Keratinocyte (primary cell): ENCODE measurements around the gene FEM1B. TPM values are rescaled to one million over a fixed set of nuclear protein-coding genes. Genes with fewer than 3 reads are reported as not detected.

ENCODE experiments used
- DNase-seq: peaks from one replicate; pipeline ENCODE4 v3.0.0-alpha.2; 2011; ENCODE audit warnings: low read depth, missing footprints, low spot score
- FAIRE-seq: peaks from 2 replicates; lab custom pipeline; 2011; peaks lifted over from hg19 to GRCh38; lab: Jason Lieb, UNC
- H2AFZ ChIP-seq: 2 replicates; pipeline ENCODE4 v1.6.0; 2012; ENCODE audit warnings: low read length, control low read depth, inconsistent platforms; ENCODE audit not compliant: control insufficient read depth
- H3K27ac ChIP-seq: 2 replicates; pipeline ENCODE4 v1.5.1; 2011; ENCODE audit warnings: low read length; ENCODE audit not compliant: control insufficient read depth, insufficient read depth
- H3K27me3 ChIP-seq: 3 replicates; pipeline ENCODE4 v1.6.0; 2011; ENCODE audit warnings: low read length; ENCODE audit not compliant: control insufficient read depth, insufficient read depth; ENCODE audit errors: extremely low read depth
- H3K36me3 ChIP-seq, 2 experiments: 2 replicates in 1 of 2; 3 replicates in 1 of 2; pipeline ENCODE4 v1.5.1; 2011; ENCODE audit warnings: low read length in 2 of 2, mild to moderate bottlenecking in 1 of 2; ENCODE audit not compliant: control insufficient read depth in 2 of 2, insufficient read depth in 2 of 2; ENCODE audit errors: extremely low read depth in 1 of 2
- H3K4me1 ChIP-seq: 3 replicates; pipeline ENCODE4 v1.5.1; 2011; ENCODE audit warnings: low read length; ENCODE audit not compliant: control insufficient read depth, insufficient read depth; ENCODE audit errors: extremely low read depth
- H3K4me2 ChIP-seq: 3 replicates; pipeline ENCODE4 v1.6.0; 2011; ENCODE audit warnings: low read depth, low read length; ENCODE audit not compliant: control insufficient read depth, insufficient read depth; ENCODE audit errors: extremely low read depth
- H3K4me3 ChIP-seq, 3 experiments: fragments of 200-600 bp in 1 of 3; sonication (generic) in 1 of 3; 2 replicates in 2 of 3; 3 replicates in 1 of 3; pipeline ENCODE4 v1.5.1; 2011 to 2016; ENCODE audit warnings: low read length in 3 of 3, mild to moderate bottlenecking in 3 of 3, control low read depth in 2 of 3, inconsistent platforms in 1 of 3, low read depth in 1 of 3, mixed read lengths in 1 of 3, mixed run types in 1 of 3, moderate library complexity in 1 of 3; ENCODE audit not compliant: control insufficient read depth in 2 of 3, insufficient read depth in 2 of 3; ENCODE audit errors: extremely low read depth in 1 of 3
- H3K79me2 ChIP-seq: 2 replicates; pipeline ENCODE4 v1.6.0; 2012; ENCODE audit warnings: low read length; ENCODE audit not compliant: control insufficient read depth, insufficient read depth
- H3K9ac ChIP-seq: 3 replicates; pipeline ENCODE4 v1.6.0; 2011; ENCODE audit warnings: low read length; ENCODE audit not compliant: control insufficient read depth, insufficient read depth; ENCODE audit errors: extremely low read depth
- H3K9me1 ChIP-seq: 3 replicates; pipeline ENCODE4 v1.6.0; 2011; ENCODE audit warnings: low read length; ENCODE audit not compliant: control insufficient read depth, insufficient read depth; ENCODE audit errors: extremely low read depth
- H3K9me3 ChIP-seq: 2 replicates; pipeline ENCODE4 v1.5.1; 2012; ENCODE audit warnings: low read depth, low read length; ENCODE audit not compliant: control insufficient read depth
- H4K20me1 ChIP-seq: 3 replicates; pipeline ENCODE4 v1.6.0; 2011; ENCODE audit warnings: low read length; ENCODE audit not compliant: control insufficient read depth, insufficient read depth; ENCODE audit errors: extremely low read depth
- EZH2 ChIP-seq: IDR thresholded peaks from one replicate; pipeline ENCODE4 v1.6.1; 2012; ENCODE audit warnings: inconsistent platforms, mild to moderate bottlenecking, low read length, moderate library complexity
- dilution Hi-C: fragments of 300-500 bp; cut with MboI; formaldehyde crosslinking; loops from one replicate; pipeline ENCODE4 v1.7.0; 2020; ENCODE audit warnings: low sequenced_read_pairs; ENCODE audit not compliant: extremely low pct_ligation_motif_present
- polyA plus RNA-seq, 5 experiments: library from polyadenylated mRNA; depleted of rRNA in 3 of 5; stranded (reverse) in 3 of 5; stranded (forward) in 1 of 5; unstranded in 1 of 5; fragments of >200 nt; gene quantifications; 1 replicate in 1 of 5; 2 replicates in 3 of 5; 3 replicates in 1 of 5; pipeline versions ENCODE4 v1.2.1 to v1.2.3, GENCODE V29; 2011 to 2012; ENCODE audit warnings: missing spikeins in 2 of 5, low read depth in 1 of 5, low replicate concordance in 1 of 5
- TF ChIP-seq, protein P1 (sequence below), 3 experiments: IDR thresholded peaks in 1 of 3; conservative IDR thresholded peaks in 1 of 3; optimal IDR thresholded peaks in 1 of 3; 2 replicates in 2 of 3; 3 replicates in 1 of 3; pipeline versions ENCODE3 to v1.5.1; 2011; ENCODE audit warnings: low read length in 3 of 3, mild to moderate bottlenecking in 3 of 3, moderate library complexity in 2 of 3, control low read depth in 1 of 3, inconsistent platforms in 1 of 3; ENCODE audit not compliant: insufficient read depth in 2 of 3; ENCODE audit errors: extremely low read depth in 1 of 3

The FEM1B gene
- polyA plus RNA-seq, 1 donor (not counting 4 experiments of a cell fraction or from before 2014, with no cell fraction given), result 92.6 TPM

DNA sequence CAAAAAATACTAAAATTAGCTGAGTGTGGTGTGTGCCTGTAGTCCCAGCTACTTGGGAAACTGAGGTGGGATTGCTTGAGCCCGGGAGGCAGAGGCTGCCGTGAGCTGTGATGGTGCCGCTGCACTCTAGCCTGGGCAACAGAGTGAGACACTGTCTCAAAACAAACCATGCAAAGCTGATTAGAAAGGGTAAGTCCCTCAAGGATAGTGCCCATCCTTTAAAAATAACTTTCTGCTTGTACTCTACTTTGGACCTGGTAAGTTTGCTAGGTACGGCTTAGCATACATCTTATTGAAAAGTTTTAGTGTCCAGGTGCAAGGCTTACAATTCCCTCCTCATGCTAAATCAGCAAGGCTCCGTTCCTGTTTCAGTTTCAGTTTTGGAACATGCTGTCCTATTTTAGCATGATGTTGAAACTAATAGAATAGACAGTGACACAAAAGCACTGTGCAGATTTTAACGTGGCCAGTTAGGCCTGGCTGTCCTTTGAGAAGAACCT is 21.4 kb downstream of the FEM1B start:
- Histone ChIP-seq H2AFZ (no peak overlapping the region), H3K27me3 (no peaks in the 10 kb centered on the region), H3K36me3 (peaks cover 2 to 12% of the 10 kb centered on the region in 2 experiments), H4K20me1 (no peaks in the 10 kb centered on the region), H3K4me2 (peak overlapping the region; percentile 34), H3K9me3 (no peaks in the 10 kb centered on the region), H3K9me1 (peaks cover 2% of the 10 kb centered on the region), H3K9ac (peak overlapping the region; percentile 0), H3K4me3 (peak overlapping the region in 1 of 3 experiments; percentile 0), H3K4me1 (peaks cover 9% of the 10 kb centered on the region), H3K27ac (no peak overlapping the region), H3K79me2 (peaks cover 19% of the 10 kb centered on the region)
- dilution Hi-C loops, result no loop called here
- TF ChIP-seq, protein P1, sequence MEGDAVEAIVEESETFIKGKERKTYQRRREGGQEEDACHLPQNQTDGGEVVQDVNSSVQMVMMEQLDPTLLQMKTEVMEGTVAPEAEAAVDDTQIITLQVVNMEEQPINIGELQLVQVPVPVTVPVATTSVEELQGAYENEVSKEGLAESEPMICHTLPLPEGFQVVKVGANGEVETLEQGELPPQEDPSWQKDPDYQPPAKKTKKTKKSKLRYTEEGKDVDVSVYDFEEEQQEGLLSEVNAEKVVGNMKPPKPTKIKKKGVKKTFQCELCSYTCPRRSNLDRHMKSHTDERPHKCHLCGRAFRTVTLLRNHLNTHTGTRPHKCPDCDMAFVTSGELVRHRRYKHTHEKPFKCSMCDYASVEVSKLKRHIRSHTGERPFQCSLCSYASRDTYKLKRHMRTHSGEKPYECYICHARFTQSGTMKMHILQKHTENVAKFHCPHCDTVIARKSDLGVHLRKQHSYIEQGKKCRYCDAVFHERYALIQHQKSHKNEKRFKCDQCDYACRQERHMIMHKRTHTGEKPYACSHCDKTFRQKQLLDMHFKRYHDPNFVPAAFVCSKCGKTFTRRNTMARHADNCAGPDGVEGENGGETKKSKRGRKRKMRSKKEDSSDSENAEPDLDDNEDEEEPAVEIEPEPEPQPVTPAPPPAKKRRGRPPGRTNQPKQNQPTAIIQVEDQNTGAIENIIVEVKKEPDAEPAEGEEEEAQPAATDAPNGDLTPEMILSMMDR (optimal IDR thresholded peaks at IDR 0.05 in 1 of 3, IDR thresholded peaks at IDR 0.05 in 1 of 3, conservative IDR thresholded peaks at IDR 0.05 in 1 of 3; ENCODE audit: extremely low read depth in 1 of 3, insufficient read depth in 2 of 3, low read length in 3 of 3), result no peak
- TF ChIP-seq EZH2, result no peak
- DNase-seq (no peak), FAIRE-seq (no peak)

DNA sequence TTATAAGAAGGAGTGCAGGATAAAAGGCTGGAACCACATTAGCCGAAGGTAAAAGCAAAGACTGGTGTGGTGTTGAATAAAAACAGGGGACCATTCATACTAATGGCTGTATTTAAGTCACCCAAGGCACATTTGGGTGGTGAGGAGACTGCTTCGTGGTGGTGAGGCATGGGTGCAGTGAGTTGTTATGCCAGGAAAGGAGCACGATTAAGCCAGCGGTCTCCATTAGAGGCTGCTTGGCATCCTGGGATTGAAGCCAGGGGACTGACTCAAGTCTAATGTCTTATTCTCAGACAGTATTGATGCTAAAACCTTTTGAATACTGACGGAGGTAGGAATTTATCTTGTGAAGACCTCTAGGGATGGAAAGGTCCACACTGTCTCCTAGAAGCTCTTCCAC is 21.9 kb downstream of the FEM1B start:
- dilution Hi-C loops, result no loop called here
- Histone ChIP-seq H3K79me2 (peaks cover 14% of the 10 kb centered on the region), H3K27me3 (no peaks in the 10 kb centered on the region), H3K4me2 (peak overlapping the region; percentile 34), H3K9me1 (peaks cover 2% of the 10 kb centered on the region), H3K36me3 (peaks cover 2 to 12% of the 10 kb centered on the region in 2 experiments), H2AFZ (peak overlapping the region; percentile 35), H3K9me3 (no peaks in the 10 kb centered on the region), H3K27ac (no peak overlapping the region), H4K20me1 (no peaks in the 10 kb centered on the region), H3K4me3 (peak overlapping the region in 1 of 3 experiments; percentile 0), H3K9ac (peak overlapping the region; percentile 0), H3K4me1 (peaks cover 12% of the 10 kb centered on the region)
- DNase-seq (no peak), FAIRE-seq (no peak)
- TF ChIP-seq, protein P1 (optimal IDR thresholded peaks at IDR 0.05 in 1 of 3, IDR thresholded peaks at IDR 0.05 in 1 of 3, conservative IDR thresholded peaks at IDR 0.05 in 1 of 3; ENCODE audit: extremely low read depth in 1 of 3, insufficient read depth in 2 of 3, low read length in 3 of 3), result no peak
- TF ChIP-seq EZH2, result no peak
